ENCODE data around the gene DOCK6.

The DOCK6 gene

GRCh38 chr19:11232555-11232954 is 29.8 kb downstream of the DOCK6 start:
- Histone ChIP-seq H4K20me1 (ENCODE audit: insufficient read depth, low read length) (no peaks in the 10 kb centered on the region), H2AFZ (ENCODE audit: low read length) (no peak overlapping the region), H3F3A (ENCODE audit: insufficient read depth, low read length) (no peaks in the 10 kb centered on the region), H3K9me2 (replicated peaks; ENCODE audit: insufficient read depth, low read length) (no peaks in the 10 kb centered on the region), H3K9me3 (replicated peaks; ENCODE audit: insufficient read depth, low read length) (no peaks in the 10 kb centered on the region), H3K27me3 (replicated peaks; ENCODE audit: insufficient read depth, low read length) (peaks cover 23% of the 10 kb centered on the region), H3K36me3 (replicated peaks; ENCODE audit: insufficient read depth, low read length) (no peaks in the 10 kb centered on the region), H3K27ac (ENCODE audit: low read length) (no peak overlapping the region), H3K4me2 (ENCODE audit: low read depth, low read length) (no peak overlapping the region), H3K4me3 (ENCODE audit: low read length) (no peak overlapping the region), H3K4me1 (ENCODE audit: low read length) (no peaks in the 10 kb centered on the region), H3K79me2 (ENCODE audit: low read length) (no peaks in the 10 kb centered on the region), H3K9ac (ENCODE audit: low read length) (no peak overlapping the region)
- TF ChIP-seq EZH2phosphoT487 (IDR thresholded peaks at IDR 0.05; ENCODE audit: low read length) (no peak), CTCF (IDR thresholded peaks at IDR 0.05; ENCODE audit: low read length) (no peak), EZH2 (optimal IDR thresholded peaks at IDR 0.05; ENCODE audit: low read depth, low read length) (no peak)
- DNase-seq = no peak

GRCh38 chr19:11230621-11231386 is 31.5 kb downstream of the DOCK6 start:
- H3K4me2 ChIP-seq (ENCODE audit: low read depth, low read length) = no peak overlapping the region
- H4K20me1 ChIP-seq (ENCODE audit: insufficient read depth, low read length) = no peaks in the 10 kb centered on the region
- no peaks in the 10 kb centered on the region for H3K9me2 ChIP-seq (replicated peaks; ENCODE audit: insufficient read depth, low read length)
- no peaks in the 10 kb centered on the region for H3K9me3 ChIP-seq (replicated peaks; ENCODE audit: insufficient read depth, low read length)
- H3K27ac ChIP-seq (ENCODE audit: low read length) = no peak overlapping the region
- DNase-seq = no peak
- no peak overlapping the region for H3K9ac ChIP-seq (ENCODE audit: low read length)
- no peaks in the 10 kb centered on the region for H3K4me1 ChIP-seq (ENCODE audit: low read length)
- no peaks in the 10 kb centered on the region for H3F3A ChIP-seq (ENCODE audit: insufficient read depth, low read length)
- H3K27me3 ChIP-seq (replicated peaks; ENCODE audit: insufficient read depth, low read length) = peaks cover 10% of the 10 kb centered on the region
- H3K79me2 ChIP-seq (ENCODE audit: low read length) = no peaks in the 10 kb centered on the region
- H3K36me3 ChIP-seq (replicated peaks; ENCODE audit: insufficient read depth, low read length) = no peaks in the 10 kb centered on the region
- no peak overlapping the region for H3K4me3 ChIP-seq (ENCODE audit: low read length)
- TF ChIP-seq CTCF (IDR thresholded peaks at IDR 0.05; ENCODE audit: low read length) = no peak
- no peak for TF ChIP-seq EZH2 (optimal IDR thresholded peaks at IDR 0.05; ENCODE audit: low read depth, low read length)
- no peak overlapping the region for H2AFZ ChIP-seq (ENCODE audit: low read length)

DNA sequence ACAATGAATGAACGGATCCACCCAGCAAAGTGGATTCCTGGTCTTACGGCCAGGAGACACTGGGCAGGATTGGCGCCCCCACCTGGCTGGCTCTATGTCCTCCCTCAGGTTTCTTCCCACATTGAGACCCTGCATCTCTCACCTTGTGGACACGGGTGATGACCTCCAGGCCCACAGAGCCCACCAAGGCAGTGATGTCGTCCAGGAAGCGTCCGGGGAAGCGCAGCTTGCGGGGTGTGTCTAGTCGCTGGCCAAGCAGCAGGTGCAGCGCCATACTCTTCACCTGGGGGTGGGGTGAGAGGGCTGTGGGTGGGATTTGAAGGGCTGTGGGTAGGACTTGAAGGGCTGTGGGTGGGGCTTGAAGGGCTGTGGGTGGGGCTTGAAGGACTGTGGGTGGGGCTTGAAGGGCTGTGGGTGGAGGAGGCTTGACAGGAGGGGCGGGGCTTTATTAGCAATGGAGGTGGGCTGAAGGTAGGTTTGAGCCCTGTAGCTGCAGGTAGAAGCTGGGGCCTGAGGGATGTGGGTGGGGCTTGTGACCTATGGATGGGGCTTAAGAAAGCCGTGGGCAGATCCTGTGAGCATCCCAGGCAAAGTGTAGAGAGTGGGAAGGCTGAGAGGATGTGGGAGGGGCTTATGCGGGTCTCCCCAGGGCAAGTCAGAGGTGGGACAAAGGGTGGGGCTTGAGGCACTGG is 35.0 kb downstream of the DOCK6 start:
- Histone ChIP-seq H4K20me1 (ENCODE audit: insufficient read depth, low read length) (no peaks in the 10 kb centered on the region), H3K27ac (ENCODE audit: low read length) (no peak overlapping the region), H3K9ac (ENCODE audit: low read length) (no peak overlapping the region), H3K27me3 (replicated peaks; ENCODE audit: insufficient read depth, low read length) (peaks cover 9% of the 10 kb centered on the region; the same call in 1 of the 2 replicates), H3K79me2 (ENCODE audit: low read length) (no peaks in the 10 kb centered on the region), H3K4me3 (ENCODE audit: low read length) (no peak overlapping the region), H3K4me2 (ENCODE audit: low read depth, low read length) (no peak overlapping the region), H2AFZ (ENCODE audit: low read length) (no peak overlapping the region), H3K9me2 (replicated peaks; ENCODE audit: insufficient read depth, low read length) (no peaks in the 10 kb centered on the region), H3K4me1 (ENCODE audit: low read length) (no peaks in the 10 kb centered on the region), H3F3A (ENCODE audit: insufficient read depth, low read length) (no peaks in the 10 kb centered on the region), H3K9me3 (replicated peaks; ENCODE audit: insufficient read depth, low read length) (no peaks in the 10 kb centered on the region), H3K36me3 (replicated peaks; ENCODE audit: insufficient read depth, low read length) (no peaks in the 10 kb centered on the region)
- TF ChIP-seq EZH2 (optimal IDR thresholded peaks at IDR 0.05; ENCODE audit: low read depth, low read length) (no peak), EZH2phosphoT487 (IDR thresholded peaks at IDR 0.05; ENCODE audit: low read length) (no peak), CTCF (IDR thresholded peaks at IDR 0.05; ENCODE audit: low read length) (peak; percentile 41)
- no peak for DNase-seq

Data from MM.1S (cell line).